ENCODE data around the gene SCAMP2.

Gene SCAMP2

GRCh38 chr15:74837482-74838136 is 35.6 kb downstream of the SCAMP2 start:
- no peak overlapping the region for H3K4me2 ChIP-seq (ENCODE audit: insufficient read depth, low read length)
- H3K36me3 ChIP-seq (ENCODE audit: insufficient read depth, low read length), result peaks cover 38% of the 10 kb centered on the region
- no peak overlapping the region for H3K27ac ChIP-seq (ENCODE audit: low read length)
- peaks cover 12% of the 10 kb centered on the region for H3K79me2 ChIP-seq (ENCODE audit: insufficient read depth, low read length)
- H3K27me3 ChIP-seq (ENCODE audit: insufficient read depth, low read length, poor library complexity), result no peaks in the 10 kb centered on the region
- ATAC-seq (ENCODE audit: insufficient read depth, low read depth) (no peak), DNase-seq (no peak)
- H3K4me3 ChIP-seq (ENCODE audit: low read depth in 1 of 2, low read length in 2 of 2), result no peak overlapping the region
- H2AFZ ChIP-seq (ENCODE audit: low read depth, low read length), result no peak overlapping the region
- H3K9ac ChIP-seq (ENCODE audit: low read depth, low read length), result no peak overlapping the region
- H4K20me1 ChIP-seq (ENCODE audit: insufficient read depth, low read length), result peaks cover 3% of the 10 kb centered on the region; the same call in 1 of the 2 replicates
- no peaks in the 10 kb centered on the region for H3K9me3 ChIP-seq (ENCODE audit: insufficient read depth, low read length, severe bottlenecking)
- peaks cover 24% of the 10 kb centered on the region for H3K4me1 ChIP-seq (ENCODE audit: insufficient read depth, low read length)
- no peak for TF ChIP-seq EZH2 (IDR thresholded peaks at IDR 0.05; ENCODE audit: borderline replicate concordance, low read depth, low read length, severe bottlenecking)
- TF ChIP-seq CTCF (IDR thresholded peaks at IDR 0.05; ENCODE audit: borderline replicate concordance, extremely low read depth, low read length, poor library complexity, severe bottlenecking), result peak; percentile 31

GRCh38 chr15:74836846-74837245 is 36.3 kb downstream of the SCAMP2 start:
- Histone ChIP-seq H3K4me1 (ENCODE audit: insufficient read depth, low read length) (peaks cover 17% of the 10 kb centered on the region), H3K9ac (ENCODE audit: low read depth, low read length) (no peak overlapping the region), H3K27ac (ENCODE audit: low read length) (no peak overlapping the region), H3K27me3 (ENCODE audit: insufficient read depth, low read length, poor library complexity) (no peaks in the 10 kb centered on the region), H2AFZ (ENCODE audit: low read depth, low read length) (no peak overlapping the region), H3K36me3 (ENCODE audit: insufficient read depth, low read length) (peaks cover 38% of the 10 kb centered on the region), H4K20me1 (ENCODE audit: insufficient read depth, low read length) (peaks cover 3% of the 10 kb centered on the region; the same call in 1 of the 2 replicates), H3K79me2 (ENCODE audit: insufficient read depth, low read length) (peaks cover 5% of the 10 kb centered on the region; the same call in 1 of the 2 replicates), H3K9me3 (ENCODE audit: insufficient read depth, low read length, severe bottlenecking) (no peaks in the 10 kb centered on the region), H3K4me2 (ENCODE audit: insufficient read depth, low read length) (no peak overlapping the region), H3K4me3 (ENCODE audit: low read depth in 1 of 2, low read length in 2 of 2) (no peak overlapping the region)
- ATAC-seq (ENCODE audit: insufficient read depth, low read depth), result no peak
- no peak for TF ChIP-seq EZH2 (IDR thresholded peaks at IDR 0.05; ENCODE audit: borderline replicate concordance, low read depth, low read length, severe bottlenecking)
- no peak for TF ChIP-seq CTCF (IDR thresholded peaks at IDR 0.05; ENCODE audit: borderline replicate concordance, extremely low read depth, low read length, poor library complexity, severe bottlenecking)
- DNase-seq, result no peak

- H3K79me2 ChIP-seq (ENCODE audit: insufficient read depth, low read length), result no peaks in the 10 kb centered on the region
- ATAC-seq (ENCODE audit: insufficient read depth, low read depth) (peak; percentile 69), DNase-seq (peak; percentile 50)
- 0 out of 2 replicates have a peak, but pooled peaks cover 5% of the 10 kb centered on the region for H3K4me1 ChIP-seq (ENCODE audit: insufficient read depth, low read length)
- H3K4me2 ChIP-seq (ENCODE audit: insufficient read depth, low read length), result no peak overlapping the region
- H3K4me3 ChIP-seq (ENCODE audit: low read depth in 1 of 2, low read length in 2 of 2), result no peak overlapping the region
- no peak for TF ChIP-seq EZH2 (IDR thresholded peaks at IDR 0.05; ENCODE audit: borderline replicate concordance, low read depth, low read length, severe bottlenecking)
- peak; percentile 78 for TF ChIP-seq CTCF (IDR thresholded peaks at IDR 0.05; ENCODE audit: borderline replicate concordance, extremely low read depth, low read length, poor library complexity, severe bottlenecking)
- peaks cover 29% of the 10 kb centered on the region for H3K36me3 ChIP-seq (ENCODE audit: insufficient read depth, low read length)
- no peak overlapping the region for H3K9ac ChIP-seq (ENCODE audit: low read depth, low read length)
- H3K27me3 ChIP-seq (ENCODE audit: insufficient read depth, low read length, poor library complexity), result no peaks in the 10 kb centered on the region
- no peaks in the 10 kb centered on the region for H3K9me3 ChIP-seq (ENCODE audit: insufficient read depth, low read length, severe bottlenecking)
- H3K27ac ChIP-seq (ENCODE audit: low read length), result no peak overlapping the region
- no peak overlapping the region for H2AFZ ChIP-seq (ENCODE audit: low read depth, low read length)
- 0 out of 2 replicates have a peak, but pooled peaks cover 3% of the 10 kb centered on the region for H4K20me1 ChIP-seq (ENCODE audit: insufficient read depth, low read length)
These were observed 37.8 kb downstream of the SCAMP2 start for GRCh38 chr15:74835312-74835823.

Measured in DND-41 (cell line).